Stimulated activated CD8-positive, alpha-beta memory T cell treated with anti-CD3 and anti-CD28 coated beads, Interleukin-15, amount 100 ng/mL, for 48 hours (primary cell): ENCODE measurements around the gene FUS.
A peak's percentile ranks its signal among the peaks of the same experiment; 100 is the strongest.
"Not testable (repeated sequence)": the region's sequence is repeated elsewhere in the genome, so short reads cannot be mapped to it uniquely, and the experiment has no call there.

Experiments
- DNase-seq, 2 donors: peaks; one replicate each; pipeline ENCODE4 v3.0.0-alpha.2; 2020; ENCODE audit warnings: low read depth in 2 of 2

The FUS gene

DNA sequence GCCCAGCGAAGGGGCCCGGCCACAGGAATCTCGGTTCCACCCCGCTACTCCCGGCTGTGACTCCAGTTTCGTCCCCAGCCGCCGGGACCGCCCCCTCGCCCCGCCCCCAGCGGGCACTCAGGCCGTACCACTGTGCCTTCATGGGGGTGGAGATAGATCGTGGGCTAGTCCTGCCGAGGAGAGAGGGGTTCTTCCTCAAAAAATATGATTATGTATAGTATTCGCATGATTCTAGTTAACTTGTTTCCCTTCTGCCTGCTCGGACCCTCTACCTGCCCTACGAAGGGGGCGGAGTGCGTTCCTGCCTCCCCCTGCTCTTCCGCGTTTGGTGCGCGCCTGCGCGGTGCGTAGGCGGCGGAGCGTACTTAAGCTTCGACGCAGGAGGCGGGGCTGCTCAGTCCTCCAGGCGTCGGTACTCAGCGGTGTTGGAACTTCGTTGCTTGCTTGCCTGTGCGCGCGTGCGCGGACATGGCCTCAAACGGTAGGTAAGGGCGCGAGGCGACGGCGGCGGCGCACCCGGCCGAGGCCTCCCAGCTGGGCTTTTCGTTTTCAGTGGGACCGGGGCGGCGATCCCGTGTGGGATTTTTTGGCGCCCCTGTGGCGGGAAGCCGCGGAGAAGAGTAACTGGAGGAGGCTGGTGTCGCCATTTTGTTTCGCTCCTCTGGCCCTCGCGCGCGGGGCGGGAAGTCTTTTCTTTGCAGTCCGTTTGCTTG is at the start of gene FUS:
TSS of gene FUS (plus strand) at position 393 of the 713 bp plus-strand sequence. CDS start at position 469, 76 bp downstream.
- DNase-seq = peak; percentile 84

- DNase-seq = no peak
Observed at GRCh38 chr16:31130336-31130891, 49.5 kb upstream of the FUS start.

DNA sequence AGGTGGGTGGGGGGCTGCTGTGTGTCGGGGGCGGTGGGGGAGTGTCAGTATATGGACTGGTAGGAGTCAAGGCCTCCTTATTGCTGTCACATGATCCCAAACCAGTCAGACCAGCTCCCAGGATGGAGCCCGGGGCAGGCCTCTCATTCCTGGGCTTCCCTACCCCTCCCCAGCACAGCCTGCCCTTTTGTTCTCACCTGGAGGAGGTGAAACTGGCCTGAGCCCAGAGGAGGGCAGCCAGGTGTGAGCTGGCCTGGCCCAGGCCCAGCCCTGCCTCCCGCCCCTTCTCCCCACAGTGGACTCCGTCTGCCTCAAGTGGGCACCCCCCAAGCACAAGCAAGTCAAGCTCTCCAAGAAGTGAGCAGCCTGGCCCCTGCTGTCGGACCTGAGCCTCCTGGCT is 49.0 kb upstream of the FUS start:
- no peak for DNase-seq

GRCh38 chr16:31131416-31131815 is 48.5 kb upstream of the FUS start:
- DNase-seq = no peak

GRCh38 chr16:31131841-31132271 is 48.1 kb upstream of the FUS start:
- DNase-seq = no peak

DNA sequence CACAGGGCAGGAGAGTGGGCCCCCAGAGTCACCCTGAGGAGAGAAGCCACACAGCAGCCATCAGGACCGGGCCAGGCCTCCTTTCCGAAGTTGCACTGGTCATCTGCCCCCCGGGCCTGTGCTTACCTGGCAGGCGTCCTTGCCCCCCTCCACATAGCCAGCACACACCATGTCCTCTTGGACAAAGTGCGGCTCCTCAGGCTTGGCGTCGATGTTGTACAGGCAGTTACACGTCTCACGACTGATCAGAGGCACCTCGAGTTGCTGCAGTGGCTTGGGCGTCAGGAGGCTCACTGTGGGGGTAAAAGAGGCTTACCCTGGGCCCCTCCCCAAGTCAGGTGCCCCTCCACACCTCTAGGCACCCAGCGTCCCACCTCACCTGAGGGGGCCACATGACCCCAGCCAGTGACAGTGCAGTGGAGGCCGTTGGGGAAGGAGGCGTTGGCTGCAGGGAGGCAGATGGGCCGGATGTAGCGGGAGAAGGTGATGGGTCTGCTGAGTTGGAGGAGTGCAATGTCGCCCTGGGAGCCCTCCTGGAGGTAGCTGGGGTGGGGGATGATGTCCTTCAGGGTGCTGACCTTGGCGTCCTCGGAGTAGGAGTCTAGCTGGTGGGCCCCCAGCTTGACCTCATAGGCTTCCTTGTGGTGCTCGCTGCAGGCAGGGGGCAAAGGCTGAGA is 47.5 kb upstream of the FUS start:
- no peak for DNase-seq

DNA sequence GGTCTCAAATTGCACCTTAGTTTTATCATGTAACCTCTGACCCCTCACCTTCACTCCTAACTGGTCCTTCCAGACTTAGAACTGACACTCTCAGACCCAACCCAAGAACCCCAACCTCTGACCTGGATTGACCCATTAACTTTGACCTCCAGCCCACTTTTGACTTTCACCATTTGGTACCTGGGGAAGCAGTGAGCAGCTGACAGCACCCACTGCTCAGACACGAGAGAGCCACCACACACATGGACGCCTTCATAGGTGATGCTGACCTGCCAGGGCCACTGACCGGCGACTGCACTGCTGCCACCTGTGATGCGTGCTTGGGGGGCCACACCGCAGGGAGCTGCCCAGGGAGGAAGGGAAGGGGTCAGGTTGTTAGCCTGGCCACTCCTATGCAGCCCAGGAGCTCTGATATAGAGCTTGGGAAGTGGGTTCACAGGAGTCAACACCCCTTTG is 46.9 kb upstream of the FUS start:
- DNase-seq = no peak

GRCh38 chr16:31134091-31134571 is 45.8 kb upstream of the FUS start:
- DNase-seq = no peak

DNA sequence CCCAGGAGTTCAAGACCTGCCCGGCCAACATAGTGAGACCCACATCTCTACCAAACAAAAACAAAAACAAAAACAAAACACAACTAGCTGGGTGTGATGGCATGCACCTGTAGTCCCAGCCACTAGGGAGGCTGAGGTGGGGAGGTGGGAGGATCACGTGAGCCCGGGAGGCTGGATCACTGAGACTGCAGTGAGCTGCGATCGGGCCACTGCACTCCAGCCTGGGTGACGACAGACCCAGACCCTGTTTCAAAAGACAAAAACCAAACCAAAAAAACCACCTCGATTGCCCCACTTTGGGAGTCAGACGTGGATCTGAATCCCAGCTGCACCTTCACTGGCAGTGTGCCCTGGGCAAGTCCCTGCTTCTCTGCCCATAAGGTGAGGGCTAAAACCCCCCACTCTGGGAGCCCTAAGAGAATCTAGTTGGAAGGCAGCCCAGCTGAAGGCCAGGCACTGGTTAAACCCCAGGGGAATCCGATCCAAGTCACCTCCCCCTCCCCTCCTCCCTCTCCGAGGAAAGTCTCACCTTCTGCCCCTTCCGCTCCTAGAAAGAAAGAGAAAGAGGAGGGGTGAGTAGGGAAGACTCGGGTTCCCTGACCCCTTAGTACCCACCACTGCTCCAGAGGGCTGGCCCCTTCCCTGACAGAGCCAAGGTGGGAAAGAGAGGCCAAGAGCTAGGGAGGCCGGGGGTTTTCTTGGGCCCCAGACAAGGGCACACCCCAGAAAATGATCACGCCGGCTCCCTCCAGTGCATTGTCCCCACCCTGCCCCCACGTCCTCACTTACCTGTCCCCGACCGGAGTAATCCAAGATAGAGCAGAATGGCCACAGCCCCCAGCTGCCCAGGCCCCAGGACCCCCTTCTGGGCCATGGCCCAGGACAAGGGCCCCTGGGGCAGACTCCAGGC is 45.1 kb upstream of the FUS start:
- no peak for DNase-seq

DNA sequence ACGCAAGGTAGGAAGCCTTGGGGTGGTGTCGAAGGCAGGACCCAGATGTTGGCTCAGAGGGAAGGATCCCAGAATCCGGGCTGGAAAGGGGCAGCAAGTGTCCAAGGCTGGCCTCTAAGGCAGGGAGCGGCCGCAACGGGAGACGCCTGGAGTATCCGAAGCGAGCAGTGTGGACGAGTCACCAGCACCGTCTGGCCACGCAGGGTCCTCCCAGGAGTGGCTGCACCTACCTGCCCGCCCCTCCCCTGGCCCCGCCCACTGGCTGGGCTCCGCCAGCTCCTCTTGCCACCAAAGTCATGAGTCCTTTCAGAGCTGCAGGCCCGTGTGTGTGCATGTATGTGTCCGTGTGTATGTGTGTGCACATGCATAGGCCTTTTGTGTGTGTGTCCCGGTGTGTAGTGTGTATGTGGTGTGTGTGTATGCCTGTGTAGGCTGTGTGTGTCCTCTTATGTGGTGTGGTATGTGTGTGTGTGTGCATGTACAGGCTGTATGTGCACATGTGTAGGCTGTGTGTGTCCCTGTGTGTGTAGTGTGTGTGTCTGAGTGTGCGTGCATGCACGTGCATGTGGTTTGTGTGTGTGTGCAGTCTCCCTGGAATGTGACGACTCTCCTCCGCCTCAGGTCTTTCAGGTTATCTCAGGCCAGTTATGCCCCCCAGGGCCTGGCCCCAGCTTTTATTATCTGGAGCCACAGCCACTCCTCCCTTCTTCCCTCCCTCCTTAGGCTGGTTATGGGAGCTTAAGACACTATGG is 44.2 kb upstream of the FUS start, which contains the start of gene PRSS8:
TSS of gene PRSS8 (minus strand) at position 193 of the 752 bp plus-strand sequence. CDS start 229 bp downstream, outside the sequence.
- DNase-seq = no peak

GRCh38 chr16:31136287-31136662 is 43.7 kb upstream of the FUS start:
- DNase-seq = no peak

DNA sequence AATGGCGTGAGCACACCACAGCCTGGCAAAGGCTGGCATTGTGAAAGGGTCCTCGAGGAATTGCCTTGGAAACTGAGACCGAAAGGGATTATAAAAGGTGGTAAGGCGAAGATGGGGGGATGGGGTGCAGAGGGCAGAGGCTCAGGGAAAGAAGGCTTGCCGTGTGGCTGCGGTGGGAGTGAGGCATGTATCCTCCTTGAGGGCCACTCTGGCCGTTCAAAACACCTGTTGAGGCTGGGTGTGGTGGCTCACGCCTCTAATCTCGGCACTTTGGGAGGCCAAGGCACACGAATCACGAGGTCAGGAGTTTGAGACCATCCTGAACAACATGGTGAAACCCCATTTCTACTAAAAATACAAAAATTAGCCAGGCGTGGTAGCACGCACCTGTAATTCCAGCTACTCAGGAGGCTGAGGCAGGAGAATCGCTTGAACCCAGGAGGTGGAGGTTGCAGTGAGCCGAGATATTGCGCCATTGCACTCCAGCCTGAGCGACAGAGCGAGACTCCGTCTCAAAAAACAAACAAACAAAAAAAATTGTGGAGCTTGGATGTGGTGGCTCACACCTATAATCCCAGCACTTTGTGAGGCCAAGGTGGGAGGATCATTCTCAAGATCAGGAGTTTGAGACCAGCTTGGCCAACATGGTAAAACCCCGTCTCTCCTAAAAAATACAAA is 43.0 kb upstream of the FUS start:
- not testable (repeated sequence) for DNase-seq

DNA sequence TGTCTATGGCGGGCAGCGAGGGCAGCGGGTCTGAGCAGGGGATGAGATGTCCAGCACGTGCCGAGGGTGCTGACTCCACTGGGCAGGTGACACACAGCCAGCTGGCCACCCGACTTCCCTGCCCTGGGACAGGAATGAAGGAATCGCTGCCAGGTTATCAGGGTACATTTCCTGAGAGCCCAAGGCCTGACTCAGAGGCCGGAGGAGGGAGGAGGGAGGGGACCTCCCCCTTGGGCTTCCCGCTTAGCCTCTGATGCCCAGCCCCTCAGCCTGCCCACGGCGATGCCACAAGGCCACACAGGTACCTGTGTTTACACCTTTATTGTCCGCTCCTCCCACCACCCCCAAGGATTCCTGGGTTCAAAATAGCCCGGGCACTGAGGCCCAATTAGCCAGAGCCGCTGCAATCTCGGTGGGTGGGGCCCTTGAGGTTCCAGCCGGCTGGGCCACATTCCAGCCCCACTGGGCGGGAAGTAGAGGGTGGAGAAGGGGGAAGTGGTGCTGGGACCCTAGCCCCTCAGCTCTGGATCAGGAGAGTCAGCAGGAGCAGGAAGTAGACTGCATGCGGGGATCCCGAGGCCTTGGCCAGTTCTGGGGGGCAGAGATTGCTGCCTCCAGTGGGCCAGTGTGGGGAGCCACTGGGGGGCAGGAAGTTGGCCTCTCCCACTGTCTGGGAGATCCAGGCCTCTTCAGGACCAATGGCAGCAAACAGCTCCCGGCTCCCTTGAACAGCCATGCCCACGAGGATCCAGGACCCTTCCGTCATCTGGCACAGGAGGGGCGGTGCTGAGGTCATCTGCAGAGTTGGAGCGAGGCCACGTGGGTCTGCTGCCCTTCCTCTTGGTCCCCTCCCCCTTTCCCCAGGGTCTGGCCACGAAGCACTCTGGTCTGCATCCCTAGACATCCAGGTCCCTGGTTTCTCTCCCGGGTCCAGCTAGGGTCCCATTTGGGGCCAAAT is 41.0 kb upstream of the FUS start:
- no peak for DNase-seq

GRCh38 chr16:31141071-31141469 is 38.9 kb upstream of the FUS start:
- DNase-seq = not testable (repeated sequence)

DNA sequence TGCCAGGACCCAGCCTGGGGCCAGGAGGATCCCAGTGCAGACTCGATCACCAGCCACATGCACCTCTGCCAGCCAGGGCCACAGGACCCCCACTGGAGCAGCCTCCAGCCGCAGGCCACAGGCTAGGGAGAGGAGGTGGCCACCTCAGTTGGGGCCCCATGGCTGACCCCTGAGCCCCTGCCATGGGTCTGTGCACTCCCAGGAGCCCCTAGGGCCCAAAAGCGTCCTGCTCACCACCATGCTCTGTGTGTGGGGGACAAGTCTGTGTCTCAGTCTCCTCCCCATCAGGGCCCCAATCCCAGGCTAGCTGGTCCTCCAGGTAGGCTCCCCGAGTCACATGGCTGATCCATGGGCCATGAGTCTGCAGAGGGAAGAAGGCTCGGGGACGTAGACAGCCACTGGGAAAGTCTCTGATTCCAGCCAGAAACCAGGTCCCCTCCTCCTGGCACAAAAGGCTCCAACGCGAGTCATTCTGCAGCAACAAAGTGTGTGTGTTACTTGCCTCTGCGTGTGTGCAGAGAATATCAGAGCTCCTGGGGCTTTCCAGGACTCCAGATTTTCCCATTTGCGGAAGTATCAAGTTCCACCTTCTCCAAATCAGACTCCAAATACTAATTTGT is 38.3 kb upstream of the FUS start:
- no peak for DNase-seq

- DNase-seq = peak; percentile 98 to 99
Observed at GRCh38 chr16:31142109-31143010, 37.6 kb upstream of the FUS start.

- DNase-seq = no peak
Observed at GRCh38 chr16:31143011-31143693, 36.8 kb upstream of the FUS start.
